Stimulated activated CD4-positive, alpha-beta T cell treated with anti-CD3 and anti-CD28 coated beads, Interleukin-15, amount 100 ng/mL, for 1 hour (primary cell): ENCODE data around the gene FCN2.

ENCODE experiments used
- DNase-seq, 2 donors: peaks; one replicate each; pipeline ENCODE4 v3.0.0-alpha.2; 2020; ENCODE audit warnings: low read depth in 1 of 2, low spot score in 1 of 2

The FCN2 gene

GRCh38 chr9:134887686-134888602, 7.3 kb downstream of the FCN2 start:
- DNase-seq: no peak

- DNase-seq: no peak
These were observed 8.1 kb downstream of the FCN2 start for GRCh38 chr9:134888603-134889190.

GRCh38 chr9:134889386-134890154, 9.0 kb downstream of the FCN2 start:
- no peak for DNase-seq

- DNase-seq: no peak
These were observed 9.5 kb downstream of the FCN2 start for GRCh38 chr9:134890155-134890495.

- no peak for DNase-seq
These were observed 10.4 kb downstream of the FCN2 start for GRCh38 chr9:134891053-134891452.

- no peak for DNase-seq
These were observed 11.1 kb downstream of the FCN2 start for GRCh38 chr9:134891713-134892112.

GRCh38 chr9:134892221-134892620, 11.6 kb downstream of the FCN2 start:
- no peak for DNase-seq

- DNase-seq: no peak
These were observed 12.3 kb downstream of the FCN2 start for GRCh38 chr9:134892820-134893420.

- no peak for DNase-seq
These were observed 13.7 kb downstream of the FCN2 start for GRCh38 chr9:134894136-134894860.

- DNase-seq: no peak
These were observed 14.5 kb downstream of the FCN2 start for GRCh38 chr9:134895097-134895496.

GRCh38 chr9:134895567-134895907, 14.9 kb downstream of the FCN2 start:
- DNase-seq: no peak

- DNase-seq: no peak
These were observed 15.6 kb downstream of the FCN2 start for GRCh38 chr9:134895908-134896833.

GRCh38 chr9:134896834-134897583, 16.4 kb downstream of the FCN2 start:
- no peak for DNase-seq

GRCh38 chr9:134897584-134898170, 17.1 kb downstream of the FCN2 start:
- no peak for DNase-seq

- DNase-seq: no peak
These were observed 17.7 kb downstream of the FCN2 start for GRCh38 chr9:134898319-134898718.

GRCh38 chr9:134899168-134899567, 18.6 kb downstream of the FCN2 start:
- DNase-seq: no peak

- no peak for DNase-seq
These were observed 19.2 kb downstream of the FCN2 start for GRCh38 chr9:134899818-134900217.

- no peak for DNase-seq
These were observed 22.3 kb downstream of the FCN2 start for GRCh38 chr9:134902936-134903335.
